ENCODE data around the gene FNBP1.

DNA sequence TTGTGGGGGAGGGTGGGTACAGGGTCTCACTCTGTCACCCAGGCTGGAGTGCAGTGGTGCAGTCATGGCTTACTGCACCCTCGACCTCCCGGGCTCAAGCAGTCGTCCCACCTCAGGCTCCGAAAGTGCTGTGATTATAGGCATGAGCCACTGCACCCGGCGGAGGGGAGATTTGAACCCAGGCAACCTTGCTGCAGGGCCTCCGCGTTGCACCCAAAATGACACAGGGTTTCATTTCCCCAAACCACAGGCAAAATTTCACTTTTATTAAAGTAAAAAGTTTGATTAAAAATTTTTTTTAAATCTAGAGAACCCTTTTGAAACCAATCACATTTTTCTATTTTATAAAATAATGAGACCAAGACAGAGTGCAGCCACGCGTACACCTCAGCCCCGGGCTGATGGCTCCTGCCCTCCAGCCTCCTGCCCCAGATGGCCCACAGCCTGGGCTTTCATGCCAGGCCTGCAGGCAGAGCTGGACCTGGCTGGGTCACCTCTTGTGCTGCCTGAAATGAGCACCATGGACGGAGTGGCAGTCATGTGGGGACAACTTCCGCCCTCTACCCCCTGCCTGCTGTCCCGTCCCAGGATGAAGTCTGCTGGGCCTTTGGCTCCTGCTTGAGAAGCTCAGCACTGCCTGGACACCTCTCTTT, 177.2 kb downstream of the FNBP1 start:
- TF ChIP-seq EZH2 (IDR thresholded peaks at IDR 0.05; ENCODE audit: insufficient read depth, low read length) = no peak
- TF ChIP-seq, protein P1, sequence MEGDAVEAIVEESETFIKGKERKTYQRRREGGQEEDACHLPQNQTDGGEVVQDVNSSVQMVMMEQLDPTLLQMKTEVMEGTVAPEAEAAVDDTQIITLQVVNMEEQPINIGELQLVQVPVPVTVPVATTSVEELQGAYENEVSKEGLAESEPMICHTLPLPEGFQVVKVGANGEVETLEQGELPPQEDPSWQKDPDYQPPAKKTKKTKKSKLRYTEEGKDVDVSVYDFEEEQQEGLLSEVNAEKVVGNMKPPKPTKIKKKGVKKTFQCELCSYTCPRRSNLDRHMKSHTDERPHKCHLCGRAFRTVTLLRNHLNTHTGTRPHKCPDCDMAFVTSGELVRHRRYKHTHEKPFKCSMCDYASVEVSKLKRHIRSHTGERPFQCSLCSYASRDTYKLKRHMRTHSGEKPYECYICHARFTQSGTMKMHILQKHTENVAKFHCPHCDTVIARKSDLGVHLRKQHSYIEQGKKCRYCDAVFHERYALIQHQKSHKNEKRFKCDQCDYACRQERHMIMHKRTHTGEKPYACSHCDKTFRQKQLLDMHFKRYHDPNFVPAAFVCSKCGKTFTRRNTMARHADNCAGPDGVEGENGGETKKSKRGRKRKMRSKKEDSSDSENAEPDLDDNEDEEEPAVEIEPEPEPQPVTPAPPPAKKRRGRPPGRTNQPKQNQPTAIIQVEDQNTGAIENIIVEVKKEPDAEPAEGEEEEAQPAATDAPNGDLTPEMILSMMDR (IDR thresholded peaks at IDR 0.05; ENCODE audit: insufficient read depth, low read depth, low read length) = no peak
